ENCODE results near the gene SEC22C.

SEC22C gene

GRCh38 chr3:42610976-42611375 lies 29.2 kb upstream of the SEC22C start:
- no peak for TF ChIP-seq FOXP2 (optimal IDR thresholded peaks at IDR 0.05; ENCODE audit: borderline replicate concordance, extremely low read depth, extremely low read length, insufficient read depth)
- TF ChIP-seq, protein P1, sequence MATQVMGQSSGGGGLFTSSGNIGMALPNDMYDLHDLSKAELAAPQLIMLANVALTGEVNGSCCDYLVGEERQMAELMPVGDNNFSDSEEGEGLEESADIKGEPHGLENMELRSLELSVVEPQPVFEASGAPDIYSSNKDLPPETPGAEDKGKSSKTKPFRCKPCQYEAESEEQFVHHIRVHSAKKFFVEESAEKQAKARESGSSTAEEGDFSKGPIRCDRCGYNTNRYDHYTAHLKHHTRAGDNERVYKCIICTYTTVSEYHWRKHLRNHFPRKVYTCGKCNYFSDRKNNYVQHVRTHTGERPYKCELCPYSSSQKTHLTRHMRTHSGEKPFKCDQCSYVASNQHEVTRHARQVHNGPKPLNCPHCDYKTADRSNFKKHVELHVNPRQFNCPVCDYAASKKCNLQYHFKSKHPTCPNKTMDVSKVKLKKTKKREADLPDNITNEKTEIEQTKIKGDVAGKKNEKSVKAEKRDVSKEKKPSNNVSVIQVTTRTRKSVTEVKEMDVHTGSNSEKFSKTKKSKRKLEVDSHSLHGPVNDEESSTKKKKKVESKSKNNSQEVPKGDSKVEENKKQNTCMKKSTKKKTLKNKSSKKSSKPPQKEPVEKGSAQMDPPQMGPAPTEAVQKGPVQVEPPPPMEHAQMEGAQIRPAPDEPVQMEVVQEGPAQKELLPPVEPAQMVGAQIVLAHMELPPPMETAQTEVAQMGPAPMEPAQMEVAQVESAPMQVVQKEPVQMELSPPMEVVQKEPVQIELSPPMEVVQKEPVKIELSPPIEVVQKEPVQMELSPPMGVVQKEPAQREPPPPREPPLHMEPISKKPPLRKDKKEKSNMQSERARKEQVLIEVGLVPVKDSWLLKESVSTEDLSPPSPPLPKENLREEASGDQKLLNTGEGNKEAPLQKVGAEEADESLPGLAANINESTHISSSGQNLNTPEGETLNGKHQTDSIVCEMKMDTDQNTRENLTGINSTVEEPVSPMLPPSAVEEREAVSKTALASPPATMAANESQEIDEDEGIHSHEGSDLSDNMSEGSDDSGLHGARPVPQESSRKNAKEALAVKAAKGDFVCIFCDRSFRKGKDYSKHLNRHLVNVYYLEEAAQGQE (IDR thresholded peaks at IDR 0.05; ENCODE audit: insufficient read depth in 1 of 2, low read depth in 2 of 2, low read length in 2 of 2): no peak
- TF ChIP-seq TAF1 (IDR thresholded peaks at IDR 0.05; ENCODE audit: borderline replicate concordance, insufficient read depth, low read length): no peak
- no peak for TF ChIP-seq SIN3A (IDR thresholded peaks at IDR 0.05; ENCODE audit: borderline replicate concordance, insufficient read depth, low read length)
- TF ChIP-seq POLR2AphosphoS5 (IDR thresholded peaks at IDR 0.05; ENCODE audit: low read depth, low read length): no peak

GRCh38 chr3:42608581-42608980 lies 26.8 kb upstream of the SEC22C start:
- TF ChIP-seq TAF1 (IDR thresholded peaks at IDR 0.05; ENCODE audit: borderline replicate concordance, insufficient read depth, low read length) (no peak), SIN3A (IDR thresholded peaks at IDR 0.05; ENCODE audit: borderline replicate concordance, insufficient read depth, low read length) (no peak), FOXP2 (optimal IDR thresholded peaks at IDR 0.05; ENCODE audit: borderline replicate concordance, extremely low read depth, extremely low read length, insufficient read depth) (no peak), POLR2AphosphoS5 (IDR thresholded peaks at IDR 0.05; ENCODE audit: low read depth, low read length) (no peak)
- TF ChIP-seq, protein P1 (IDR thresholded peaks at IDR 0.05; ENCODE audit: insufficient read depth in 1 of 2, low read depth in 2 of 2, low read length in 2 of 2): no peak

GRCh38 chr3:42605546-42606173 lies 23.9 kb upstream of the SEC22C start:
- TF ChIP-seq TAF1 (IDR thresholded peaks at IDR 0.05; ENCODE audit: borderline replicate concordance, insufficient read depth, low read length) (no peak), SIN3A (IDR thresholded peaks at IDR 0.05; ENCODE audit: borderline replicate concordance, insufficient read depth, low read length) (no peak), FOXP2 (optimal IDR thresholded peaks at IDR 0.05; ENCODE audit: borderline replicate concordance, extremely low read depth, extremely low read length, insufficient read depth) (no peak), POLR2AphosphoS5 (IDR thresholded peaks at IDR 0.05; ENCODE audit: low read depth, low read length) (no peak)
- TF ChIP-seq, protein P1 (IDR thresholded peaks at IDR 0.05; ENCODE audit: insufficient read depth in 1 of 2, low read depth in 2 of 2, low read length in 2 of 2): no peak

GRCh38 chr3:42602961-42603360 lies 21.2 kb upstream of the SEC22C start:
- no peak for TF ChIP-seq SIN3A (IDR thresholded peaks at IDR 0.05; ENCODE audit: borderline replicate concordance, insufficient read depth, low read length)
- no peak for TF ChIP-seq FOXP2 (optimal IDR thresholded peaks at IDR 0.05; ENCODE audit: borderline replicate concordance, extremely low read depth, extremely low read length, insufficient read depth)
- TF ChIP-seq, protein P1 (IDR thresholded peaks at IDR 0.05; ENCODE audit: insufficient read depth in 1 of 2, low read depth in 2 of 2, low read length in 2 of 2): no peak
- no peak for TF ChIP-seq POLR2AphosphoS5 (IDR thresholded peaks at IDR 0.05; ENCODE audit: low read depth, low read length)
- no peak for TF ChIP-seq TAF1 (IDR thresholded peaks at IDR 0.05; ENCODE audit: borderline replicate concordance, insufficient read depth, low read length)
